ENCODE results near the gene CLIC6.

- TF ChIP-seq CTCF (tag by site-specific recombination; IDR thresholded peaks at IDR 0.05) (no peak), ZNF138 (tag by site-specific recombination; IDR thresholded peaks at IDR 0.05; ENCODE audit: borderline replicate concordance) (no peak), ZNF354C (tag by site-specific recombination; IDR thresholded peaks at IDR 0.05; ENCODE audit: borderline replicate concordance, low read depth) (no peak), SALL2 (tag by site-specific recombination; IDR thresholded peaks at IDR 0.05; ENCODE audit: borderline replicate concordance) (no peak), KLF9 (tag by site-specific recombination; IDR thresholded peaks at IDR 0.05; ENCODE audit: low read depth) (no peak), REST (tag by site-specific recombination; IDR thresholded peaks at IDR 0.05) (no peak), ZBTB26 (tag by site-specific recombination; optimal IDR thresholded peaks at IDR 0.05) (no peak), ZBTB10 (tag by site-specific recombination; IDR thresholded peaks at IDR 0.05) (no peak), ZNF776 (tag by site-specific recombination; IDR thresholded peaks at IDR 0.05; ENCODE audit: borderline replicate concordance) (no peak), PBX3 (CRISPR knock-in tag; IDR thresholded peaks at IDR 0.05) (no peak)
Measured at GRCh38 chr21:34653522-34653921, 15.3 kb upstream of the CLIC6 start.

Data from HEK293 (cell line).